Measurements from ENCODE around the gene HYCC2. TPM values are rescaled to one million over a fixed set of nuclear protein-coding genes. Genes with fewer than 3 reads are reported as not detected.
"Not testable (repeated sequence)": the region's sequence is repeated elsewhere in the genome, so short reads cannot be mapped to it uniquely, and the experiment has no call there.

HYCC2 gene
- total and polyA plus RNA-seq, 2 donors (not counting 1 experiment from before 2014, with no cell fraction given), result 6.2 to 8.6 TPM

GRCh38 chr2:201118121-201118960 lies 46.9 kb upstream of the HYCC2 start:
- Histone ChIP-seq H3K9ac (ENCODE audit: insufficient read depth, low read length) (peak overlapping the region; percentile 64), H3K4me3 (replicated peaks in 1 of 4; ENCODE audit: control extremely low read depth in 1 of 4, insufficient read depth in 1 of 4, low read depth in 3 of 4, low read length in 4 of 4) (peak overlapping the region; percentile 60 to 79 (median 74)), H3K27me3 (ENCODE audit: control insufficient read depth, insufficient read depth, low read length) (no peaks in the 10 kb centered on the region), H2AFZ (ENCODE audit: low read length) (no peak overlapping the region), H3K9me3 (ENCODE audit: control insufficient read depth, insufficient read depth, low read depth, low read length) (no peaks in the 10 kb centered on the region), H3K4me2 (ENCODE audit: extremely low read depth, insufficient read depth, low read length) (peak overlapping the region; percentile 98), H3K79me2 (ENCODE audit: control insufficient read depth, insufficient read depth, low read length) (peaks cover 53% of the 10 kb centered on the region), H3K4me1 (ENCODE audit: control insufficient read depth, extremely low read depth, insufficient read depth, low read length) (peaks cover 2% of the 10 kb centered on the region), H3K36me3 (ENCODE audit: control insufficient read depth, insufficient read depth, low read length) (no peaks in the 10 kb centered on the region), H4K20me1 (ENCODE audit: control insufficient read depth, extremely low read depth, insufficient read depth, low read length) (no peaks in the 10 kb centered on the region), H3K27ac (ENCODE audit: insufficient read depth, low read length) (peak overlapping the region; percentile 95)
- TF ChIP-seq, protein P1, sequence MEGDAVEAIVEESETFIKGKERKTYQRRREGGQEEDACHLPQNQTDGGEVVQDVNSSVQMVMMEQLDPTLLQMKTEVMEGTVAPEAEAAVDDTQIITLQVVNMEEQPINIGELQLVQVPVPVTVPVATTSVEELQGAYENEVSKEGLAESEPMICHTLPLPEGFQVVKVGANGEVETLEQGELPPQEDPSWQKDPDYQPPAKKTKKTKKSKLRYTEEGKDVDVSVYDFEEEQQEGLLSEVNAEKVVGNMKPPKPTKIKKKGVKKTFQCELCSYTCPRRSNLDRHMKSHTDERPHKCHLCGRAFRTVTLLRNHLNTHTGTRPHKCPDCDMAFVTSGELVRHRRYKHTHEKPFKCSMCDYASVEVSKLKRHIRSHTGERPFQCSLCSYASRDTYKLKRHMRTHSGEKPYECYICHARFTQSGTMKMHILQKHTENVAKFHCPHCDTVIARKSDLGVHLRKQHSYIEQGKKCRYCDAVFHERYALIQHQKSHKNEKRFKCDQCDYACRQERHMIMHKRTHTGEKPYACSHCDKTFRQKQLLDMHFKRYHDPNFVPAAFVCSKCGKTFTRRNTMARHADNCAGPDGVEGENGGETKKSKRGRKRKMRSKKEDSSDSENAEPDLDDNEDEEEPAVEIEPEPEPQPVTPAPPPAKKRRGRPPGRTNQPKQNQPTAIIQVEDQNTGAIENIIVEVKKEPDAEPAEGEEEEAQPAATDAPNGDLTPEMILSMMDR (conservative IDR thresholded peaks at IDR 0.05 in 1 of 2, IDR thresholded peaks at IDR 0.05 in 1 of 2; ENCODE audit: low read depth in 1 of 2, low read length in 2 of 2), result peak; percentile 29 to 38
- no peak for TF ChIP-seq EZH2 (IDR thresholded peaks at IDR 0.05; ENCODE audit: low read length, missing control alignments)
- peak; percentile 77 to 82 for DNase-seq (ENCODE audit: low read depth in 2 of 2)

DNA sequence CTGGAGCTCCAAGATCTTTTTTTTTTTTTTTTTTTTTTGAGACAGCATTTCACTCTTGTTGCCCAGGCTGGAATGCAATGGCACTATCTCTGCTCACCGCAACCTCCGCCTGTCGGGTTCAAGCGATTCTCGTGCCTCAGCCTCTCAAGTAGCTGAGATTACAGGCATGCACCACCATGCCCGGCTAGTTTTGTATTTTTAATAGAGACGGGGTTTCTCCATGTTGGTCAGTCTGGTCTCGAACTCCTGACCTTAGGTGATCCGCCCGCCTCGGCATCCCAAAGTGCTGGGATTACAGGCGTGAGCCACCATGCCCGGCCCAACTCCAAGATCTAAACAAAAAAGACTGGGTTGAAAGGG lies 46.2 kb upstream of the HYCC2 start:
- not testable (repeated sequence) for DNase-seq (ENCODE audit: low read depth in 2 of 2); H3K9me3 ChIP-seq (ENCODE audit: control insufficient read depth, insufficient read depth, low read depth, low read length); H3K4me1 ChIP-seq (ENCODE audit: control insufficient read depth, extremely low read depth, insufficient read depth, low read length)

GRCh38 chr2:201116959-201117734 lies 45.7 kb upstream of the HYCC2 start:
- DNase-seq (ENCODE audit: low read depth in 2 of 2), result peak; percentile 87 to 93
- TF ChIP-seq, protein P1 (conservative IDR thresholded peaks at IDR 0.05 in 1 of 2, IDR thresholded peaks at IDR 0.05 in 1 of 2; ENCODE audit: low read depth in 1 of 2, low read length in 2 of 2), result peak; percentile 32 to 51
- TF ChIP-seq EZH2 (IDR thresholded peaks at IDR 0.05; ENCODE audit: low read length, missing control alignments), result no peak
- Histone ChIP-seq H2AFZ (ENCODE audit: low read length) (no peak overlapping the region), H3K4me3 (replicated peaks in 1 of 4; ENCODE audit: control extremely low read depth in 1 of 4, insufficient read depth in 1 of 4, low read depth in 3 of 4, low read length in 4 of 4) (peak overlapping the region; percentile 60 to 79 (median 66)), H3K9me3 (ENCODE audit: control insufficient read depth, insufficient read depth, low read depth, low read length) (no peaks in the 10 kb centered on the region), H3K27ac (ENCODE audit: insufficient read depth, low read length) (peak overlapping the region; percentile 95), H3K4me1 (ENCODE audit: control insufficient read depth, extremely low read depth, insufficient read depth, low read length) (peaks cover 2% of the 10 kb centered on the region), H3K36me3 (ENCODE audit: control insufficient read depth, insufficient read depth, low read length) (no peaks in the 10 kb centered on the region), H3K27me3 (ENCODE audit: control insufficient read depth, insufficient read depth, low read length) (no peaks in the 10 kb centered on the region), H3K79me2 (ENCODE audit: control insufficient read depth, insufficient read depth, low read length) (peaks cover 41% of the 10 kb centered on the region), H3K4me2 (ENCODE audit: extremely low read depth, insufficient read depth, low read length) (peak overlapping the region; percentile 86), H3K9ac (ENCODE audit: insufficient read depth, low read length) (peak overlapping the region; percentile 99), H4K20me1 (ENCODE audit: control insufficient read depth, extremely low read depth, insufficient read depth, low read length) (no peaks in the 10 kb centered on the region)

More for the DNA sequence above, 46.2 kb upstream of the HYCC2 start:
- Histone ChIP-seq H3K9ac (ENCODE audit: insufficient read depth, low read length) (peak overlapping the region; percentile 99), H3K4me3 (replicated peaks in 1 of 4; ENCODE audit: control extremely low read depth in 1 of 4, insufficient read depth in 1 of 4, low read depth in 3 of 4, low read length in 4 of 4) (peak overlapping the region; percentile 60 to 79 (median 74)), H3K79me2 (ENCODE audit: control insufficient read depth, insufficient read depth, low read length) (peaks cover 47% of the 10 kb centered on the region), H3K4me2 (ENCODE audit: extremely low read depth, insufficient read depth, low read length) (peak overlapping the region; percentile 98), H3K27ac (ENCODE audit: insufficient read depth, low read length) (peak overlapping the region; percentile 95)
- H2AFZ ChIP-seq (ENCODE audit: low read length); H4K20me1 ChIP-seq (ENCODE audit: control insufficient read depth, extremely low read depth, insufficient read depth, low read length); H3K36me3 ChIP-seq (ENCODE audit: control insufficient read depth, insufficient read depth, low read length); H3K27me3 ChIP-seq (ENCODE audit: control insufficient read depth, insufficient read depth, low read length): not testable (repeated sequence)

Measured in fibroblast of lung (primary cell).